Endothelial cell of umbilical vein (primary cell): ENCODE data around the gene TUFT1. TPM values are rescaled to one million over a fixed set of nuclear protein-coding genes. Genes with fewer than 3 reads are reported as not detected.

Source experiments
- BruUV-seq: library from RNA; stranded (reverse); fragments of 400-500 nt; replicated peaks from 2 replicates; lab custom pipeline; 2021; lab: Mats Ljungman, UMichigan
- CTCF ChIA-PET: fragments of 300-600, 350-600 bp; sonication (Branson Sonifier 250); formaldehyde crosslinking; loops from one replicate; lab custom pipeline; 2021; ENCODE audit warnings: antibody characterized with exemption, inconsistent platforms; lab: Charles Lee
- POLR2A ChIA-PET: fragments of 300-600, 350-600 bp; sonication (Branson Sonifier 250); formaldehyde crosslinking; loops from one replicate; lab custom pipeline; 2021; ENCODE audit warnings: antibody characterized with exemption, inconsistent platforms; lab: Charles Lee
- DNase-seq: peaks from one replicate; pipeline ENCODE4 v3.0.0-alpha.2; 2011; ENCODE audit warnings: low read depth, low spot score
- FAIRE-seq: peaks from 2 replicates; lab custom pipeline; 2011; peaks lifted over from hg19 to GRCh38; lab: Jason Lieb, UNC
- H2AFZ ChIP-seq: 2 replicates; pipeline ENCODE4 v1.6.0; 2012; ENCODE audit warnings: low read depth, low read length, control low read depth, inconsistent platforms
- H3K27ac ChIP-seq: 2 replicates; pipeline ENCODE4 v1.5.1; 2011; ENCODE audit warnings: low read depth, mild to moderate bottlenecking, control low read depth, low read length, moderate library complexity; ENCODE audit not compliant: insufficient read depth
- H3K27me3 ChIP-seq, 2 experiments: 2 replicates each; pipeline versions ENCODE4 v1.6.0 to v1.6.1; 2011; ENCODE audit warnings: low read length in 2 of 2, mixed read lengths in 1 of 2; ENCODE audit not compliant: control insufficient read depth in 2 of 2, insufficient read depth in 2 of 2
- H3K36me3 ChIP-seq, 2 experiments: 2 replicates in 1 of 2; 3 replicates in 1 of 2; pipeline ENCODE4 v1.5.1; 2011; ENCODE audit warnings: low read length in 2 of 2, mild to moderate bottlenecking in 1 of 2, moderate library complexity in 1 of 2; ENCODE audit not compliant: control insufficient read depth in 2 of 2, insufficient read depth in 2 of 2; ENCODE audit errors: extremely low read depth in 1 of 2
- H3K4me1 ChIP-seq: 3 replicates; pipeline ENCODE4 v1.5.1; 2011; ENCODE audit warnings: mild to moderate bottlenecking, low read length; ENCODE audit not compliant: control insufficient read depth, insufficient read depth; ENCODE audit errors: extremely low read depth
- H3K4me2 ChIP-seq: 2 replicates; pipeline ENCODE4 v1.6.1; 2011; ENCODE audit warnings: low read length, control low read depth, mixed read lengths; ENCODE audit not compliant: insufficient read depth
- H3K4me3 ChIP-seq, 3 experiments: fragments of 200-600 bp in 1 of 3; sonication (generic), shearing (Covaris generic) in 1 of 3; replicated peaks in 1 of 3; 2 replicates each; pipeline ENCODE4 v1.5.1; 2011 to 2016; ENCODE audit warnings: control low read depth in 3 of 3, low read length in 3 of 3, mild to moderate bottlenecking in 2 of 3, inconsistent platforms in 1 of 3, low read depth in 1 of 3, moderate library complexity in 1 of 3; ENCODE audit not compliant: insufficient read depth in 1 of 3
- H3K79me2 ChIP-seq: 2 replicates; pipeline ENCODE4 v1.6.0; 2012; ENCODE audit warnings: low read length, inconsistent platforms; ENCODE audit not compliant: control insufficient read depth, insufficient read depth
- H3K9ac ChIP-seq: replicated peaks from 2 replicates; pipeline ENCODE3; 2011; ENCODE audit warnings: low read length, control low read depth; ENCODE audit not compliant: insufficient read depth; ENCODE audit errors: extremely low read depth
- H3K9me1 ChIP-seq: replicated peaks from 3 replicates; pipeline ENCODE4 v1.6.0; 2011; ENCODE audit warnings: mild to moderate bottlenecking, low read length; ENCODE audit not compliant: control insufficient read depth, insufficient read depth; ENCODE audit errors: extremely low read depth
- H3K9me3 ChIP-seq: replicated peaks from 2 replicates; pipeline ENCODE4 v1.5.1; 2012; ENCODE audit warnings: low read length, inconsistent platforms; ENCODE audit not compliant: control insufficient read depth, insufficient read depth
- H4K20me1 ChIP-seq: replicated peaks from 2 replicates; pipeline ENCODE3; 2011; ENCODE audit warnings: mild to moderate bottlenecking, low read length; ENCODE audit not compliant: control insufficient read depth, insufficient read depth; ENCODE audit errors: extremely low read depth
- CTCF ChIP-seq, 2 donors: IDR thresholded peaks; 1 replicate in 1 of 2; 2 replicates in 1 of 2; pipeline ENCODE4 v1.5.1; 2011; ENCODE audit warnings: low read length in 2 of 2, mild to moderate bottlenecking in 2 of 2, moderate library complexity in 2 of 2, control low read depth in 1 of 2, inconsistent platforms in 1 of 2, low read depth in 1 of 2; ENCODE audit not compliant: insufficient read depth in 1 of 2; ENCODE audit errors: extremely low read depth in 1 of 2
- EZH2 ChIP-seq: IDR thresholded peaks from 2 replicates; pipeline ENCODE4 v1.6.1; 2012; ENCODE audit warnings: borderline replicate concordance, low read depth, mild to moderate bottlenecking, moderate library complexity, low read length, inconsistent platforms; ENCODE audit not compliant: severe bottlenecking
- FOS ChIP-seq: IDR thresholded peaks from 2 replicates; pipeline ENCODE4 v1.6.1; 2011; ENCODE audit warnings: mild to moderate bottlenecking, low read length, moderate library complexity, borderline replicate concordance; ENCODE audit not compliant: insufficient read depth
- GATA2 ChIP-seq: IDR thresholded peaks from 2 replicates; pipeline ENCODE4 v1.7.0; 2011; ENCODE audit warnings: low read depth, mild to moderate bottlenecking, moderate library complexity, mixed read lengths, low read length; ENCODE audit not compliant: insufficient read length, insufficient read depth
- JUN ChIP-seq: IDR thresholded peaks from 2 replicates; pipeline ENCODE4 v1.6.1; 2011; ENCODE audit warnings: borderline replicate concordance, low read depth; ENCODE audit not compliant: insufficient read length, insufficient read depth
- MAX ChIP-seq: IDR thresholded peaks from 2 replicates; pipeline ENCODE4 v1.6.1; 2011; ENCODE audit not compliant: insufficient read depth, insufficient read length
- MYC ChIP-seq: IDR thresholded peaks from one replicate; pipeline ENCODE4 v1.6.1; 2011; ENCODE audit warnings: mild to moderate bottlenecking, low read depth, low read length
- POLR2A ChIP-seq: IDR thresholded peaks from 2 replicates; pipeline ENCODE4 v1.6.1; 2012; ENCODE audit warnings: low read depth, mild to moderate bottlenecking, control low read depth, low read length
- POLR2AphosphoS5 ChIP-seq: IDR thresholded peaks from 2 replicates; pipeline ENCODE4 v1.6.1; 2012; ENCODE audit warnings: low read depth, mild to moderate bottlenecking, control low read depth, low read length, moderate library complexity; ENCODE audit not compliant: insufficient read depth
- dilution Hi-C: fragments of 300-500 bp; cut with MboI; formaldehyde crosslinking; loops from one replicate; pipeline ENCODE4 v1.15.0; 2019; ENCODE audit warnings: low sequenced_read_pairs; ENCODE audit not compliant: extremely low pct_ligation_motif_present
- intact Hi-C: fragments of 100-400 bp; cut with micrococcal nuclease; formaldehyde crosslinking; loops from one replicate; pipeline ENCODE4 v1.10.0; 2022
- polyA plus RNA-seq, 4 experiments: library from polyadenylated mRNA; depleted of rRNA in 3 of 4; stranded (reverse) in 3 of 4; unstranded in 1 of 4; fragments of >200 nt; gene quantifications; 2 replicates each; pipeline versions ENCODE4 v1.2.1 to v1.2.3, GENCODE V29; 2011 to 2012; ENCODE audit warnings: missing spikeins in 1 of 4
- total RNA-seq: library from RNA; stranded (reverse); gene quantifications from 2 replicates; pipeline ENCODE4 v1.2.3, GENCODE V29; 2021

The TUFT1 gene
- total and polyA plus RNA-seq, 2 donors (not counting 3 experiments of a cell fraction or from before 2014, with no cell fraction given) = 4.3 to 5.1 TPM

- Histone ChIP-seq H3K9ac (no peak overlapping the region), H3K79me2 (no peaks in the 10 kb centered on the region), H3K9me3 (no peaks in the 10 kb centered on the region), H3K36me3 (no peaks in the 10 kb centered on the region), H2AFZ (no peak overlapping the region), H3K4me1 (peaks cover 6% of the 10 kb centered on the region), H3K4me2 (no peak overlapping the region), H3K4me3 (no peak overlapping the region), H3K9me1 (no peaks in the 10 kb centered on the region), H3K27me3 (peaks cover 0 to 2% of the 10 kb centered on the region in 2 experiments), H4K20me1 (no peaks in the 10 kb centered on the region), H3K27ac (no peak overlapping the region)
- dilution Hi-C loops (no loop called here), intact Hi-C loops (no loop called here)
- ChIA-PET POLR2A (no interaction called here), CTCF (interaction anchor here (0.6 kb wide), 1 partner anchor 51 kb away, joined by 4 read pairs; no protein-coding TSS in a partner anchor)
- no peak for TF ChIP-seq POLR2AphosphoS5
- no TSS peak for BruUV-seq
- FAIRE-seq (no peak), DNase-seq (no peak)
Observed at GRCh38 chr1:151516031-151516511, 24.0 kb upstream of the TUFT1 start.

- CTCF ChIA-PET = no interaction called here
- DNase-seq = no peak
- POLR2A ChIA-PET = no interaction called here
Observed at GRCh38 chr1:151518431-151518830, 21.7 kb upstream of the TUFT1 start.

More at GRCh38 chr1:151518431-151518830, 21.7 kb upstream of the TUFT1 start:
- no peak overlapping the region for H3K27ac ChIP-seq
- no peak overlapping the region for H3K9ac ChIP-seq
- no peak overlapping the region for H3K4me3 ChIP-seq
- H3K4me2 ChIP-seq = no peak overlapping the region
- H3K27me3 ChIP-seq = no peaks in the 10 kb centered on the region
- no peaks in the 10 kb centered on the region for H3K9me1 ChIP-seq
- H2AFZ ChIP-seq = no peak overlapping the region
- no peaks in the 10 kb centered on the region for H3K79me2 ChIP-seq
- no TSS peak for BruUV-seq
- TF ChIP-seq EZH2 (no peak), POLR2AphosphoS5 (no peak), JUN (no peak), FOS (no peak), MAX (no peak), MYC (no peak), POLR2A (no peak), GATA2 (no peak), CTCF (IDR thresholded peaks at IDR 0.05; ENCODE audit: extremely low read depth in 1 of 2, insufficient read depth in 1 of 2, low read depth in 1 of 2, low read length in 2 of 2) (no peak)
- H3K9me3 ChIP-seq = no peaks in the 10 kb centered on the region
- H3K36me3 ChIP-seq = no peaks in the 10 kb centered on the region
- intact Hi-C loops = no loop called here
- dilution Hi-C loops = no loop called here
- no peaks in the 10 kb centered on the region for H3K4me1 ChIP-seq
- H4K20me1 ChIP-seq = no peaks in the 10 kb centered on the region
- no peak for FAIRE-seq
